ENCODE results near the gene CARD10. TPM values are rescaled to one million over a fixed set of nuclear protein-coding genes. Genes with fewer than 3 reads are reported as not detected.

Gene CARD10
- total and polyA plus RNA-seq, 2 of the 8 experiments (the other 6 are each of a cell fraction or from before 2014, with no cell fraction given) = 13.5 to 14.4 TPM

- no peaks in the 10 kb centered on the region for H3K27me3 ChIP-seq (replicated peaks in 1 of 4; ENCODE audit: control insufficient read depth in 3 of 4, extremely low read depth in 1 of 4, insufficient read depth in 3 of 4, low read length in 3 of 4)
- H2AFZ ChIP-seq (ENCODE audit: low read length) = no peak overlapping the region
- H3K27ac ChIP-seq (ENCODE audit: low read depth, low read length) = no peak overlapping the region
- no peak overlapping the region for H3K18ac ChIP-seq (ENCODE audit: extremely low read depth, low read length)
- no peak overlapping the region for H4K8ac ChIP-seq (ENCODE audit: extremely low read depth, insufficient read depth, low read length)
- no peak for FAIRE-seq
- POLR2A ChIA-PET (ENCODE audit: partially characterized antibody) = interaction anchor here (1.9 kb wide), 1 partner anchor 10 kb away, joined by 4 read pairs; no protein-coding TSS in a partner anchor
- H3K23ac ChIP-seq (ENCODE audit: insufficient read length) = no peak overlapping the region
- CTCF ChIA-PET (ENCODE audit: partially characterized antibody) = interaction anchor here (0.6 to 2.2 kb wide), 13 partner anchors 10 to 1477 kb away, joined by 3 to 24 read pairs (median 4); partner anchors contain the start of gene ELFN2
- H4K20me1 ChIP-seq (replicated peaks in 1 of 2; ENCODE audit: control insufficient read depth in 1 of 2, insufficient read depth in 2 of 2, low read length in 2 of 2) = peaks cover 0 to 2% of the 10 kb centered on the region in 2 experiments
- H3K4me2 ChIP-seq (ENCODE audit: insufficient read depth in 1 of 2, low read depth in 2 of 2, low read length in 2 of 2) = no peak overlapping the region
- no peak overlapping the region for H2BK120ac ChIP-seq (replicated peaks; ENCODE audit: low read depth, low read length)
- H3K36me3 ChIP-seq (ENCODE audit: control insufficient read depth in 2 of 4, insufficient read depth in 4 of 4, low read length in 3 of 4) = no peaks in the 10 kb centered on the region
- no peak overlapping the region for H2BK12ac ChIP-seq (ENCODE audit: low read depth, low read length)
- H3K79me1 ChIP-seq (ENCODE audit: low read depth, low read length) = no peaks in the 10 kb centered on the region
- 82% methylated on average over 5 of the region's 5 CpGs; no CpG with 5 or more reads in 1 of the 2 experiments for WGBS, 2 experiments (ENCODE audit: extremely low coverage in 1 of 2, insufficient coverage in 1 of 2, insufficient read length in 1 of 2, insufficient replicate concordance in 2 of 2, low coverage in 1 of 2, low lambda C conversion rate in 2 of 2, missing lambda C conversion rate in 1 of 2)
- no peak overlapping the region for H2BK20ac ChIP-seq (ENCODE audit: low read length)
- H2BK15ac ChIP-seq (ENCODE audit: low read length) = no peak overlapping the region
- no peak overlapping the region for H3K9ac ChIP-seq (replicated peaks in 1 of 4; ENCODE audit: extremely low read depth in 1 of 4, low read depth in 3 of 4, low read length in 3 of 4)
- H2AK5ac ChIP-seq (ENCODE audit: low read depth, low read length) = no peak overlapping the region
- H3K56ac ChIP-seq (replicated peaks; ENCODE audit: insufficient read length, low read depth, low read length) = no peak overlapping the region
- no peak overlapping the region for H2BK5ac ChIP-seq (ENCODE audit: low read depth, low read length)
- no peaks in the 10 kb centered on the region; the same call in 1 of the 2 replicates for H3K23me2 ChIP-seq (ENCODE audit: low read depth, low read length)
- no peaks in the 10 kb centered on the region; a peak in 1 of 4 replicates for H3K79me2 ChIP-seq (ENCODE audit: control insufficient read depth in 1 of 2, insufficient read depth in 2 of 2, low read length in 2 of 2)
- no peak overlapping the region for H3K4me3 ChIP-seq (ENCODE audit: extremely low read depth in 1 of 4, insufficient read depth in 2 of 4, low read depth in 3 of 4, low read length in 4 of 4)
- TF ChIP-seq EGR1 (IDR thresholded peaks at IDR 0.05; ENCODE audit: borderline replicate concordance, low read depth, low read length) = no peak
- no peak for TF ChIP-seq SAP30 (IDR thresholded peaks at IDR 0.05; ENCODE audit: insufficient read depth, insufficient replicate concordance, low read length)
- TF ChIP-seq CEBPB (IDR thresholded peaks at IDR 0.05; ENCODE audit: low read depth, low read length) = no peak
- no peaks in the 10 kb centered on the region; a peak in 3 of 7 replicates for H3K4me1 ChIP-seq (replicated peaks in 1 of 4; ENCODE audit: control insufficient read depth in 3 of 4, insufficient read depth in 4 of 4, low read length in 3 of 4)
- no peak overlapping the region for H3K14ac ChIP-seq (ENCODE audit: insufficient read length)
- no peak overlapping the region for H4K91ac ChIP-seq (replicated peaks; ENCODE audit: insufficient read length, low read length)
- no peaks in the 10 kb centered on the region for H3K9me3 ChIP-seq (ENCODE audit: insufficient read depth in 2 of 2, low read depth in 1 of 2, low read length in 1 of 2)
- no peak overlapping the region for H4K5ac ChIP-seq (ENCODE audit: insufficient read length, low read depth, low read length)
- no peak overlapping the region for H3K4ac ChIP-seq (replicated peaks; ENCODE audit: insufficient read length, low read depth, low read length)
- no peak for DNase-seq (ENCODE audit: low read depth in 1 of 2, low spot score in 2 of 2)
Measured at GRCh38 chr22:37462436-37462835, 56.8 kb downstream of the CARD10 start.
